HUES48 (cell line): ENCODE results near the gene CD300LG.
"Not testable (repeated sequence)": the region's sequence is repeated elsewhere in the genome, so short reads cannot be mapped to it uniquely, and the experiment has no call there.

Experiments
- H3K27ac ChIP-seq: one replicate; pipeline ENCODE4 v1.7.0; 2013; ENCODE audit warnings: low read depth, low read length, inconsistent platforms
- H3K27me3 ChIP-seq: 2 replicates; pipeline ENCODE4 v1.6.1; 2013; ENCODE audit warnings: mild to moderate bottlenecking, low read length; ENCODE audit not compliant: control insufficient read depth, insufficient read depth
- H3K36me3 ChIP-seq: 2 replicates; pipeline ENCODE4 v1.6.1; 2013; ENCODE audit warnings: low read length; ENCODE audit not compliant: control insufficient read depth, insufficient read depth
- H3K4me1 ChIP-seq: 2 replicates; pipeline ENCODE4 v1.6.1; 2013; ENCODE audit warnings: mild to moderate bottlenecking, low read length; ENCODE audit not compliant: control insufficient read depth, insufficient read depth
- H3K4me3 ChIP-seq: 2 replicates; pipeline ENCODE4 v1.5.1; 2013; ENCODE audit warnings: mild to moderate bottlenecking, low read depth, low read length
- H3K9ac ChIP-seq: 2 replicates; pipeline ENCODE4 v1.6.1; 2013; ENCODE audit warnings: mild to moderate bottlenecking, low read depth, low read length, moderate library complexity
- H3K9me3 ChIP-seq: 2 replicates; pipeline ENCODE4 v1.6.1; 2013; ENCODE audit warnings: low read length; ENCODE audit not compliant: control insufficient read depth, insufficient read depth

CD300LG gene

GRCh38 chr17:43840814-43841213, 6.2 kb upstream of the CD300LG start:
- Histone ChIP-seq H3K9ac (no peak overlapping the region), H3K36me3 (no peaks in the 10 kb centered on the region), H3K27me3 (no peaks in the 10 kb centered on the region), H3K4me1 (0 out of 2 replicates have a peak, but pooled peaks cover under 1% of the 10 kb centered on the region), H3K4me3 (no peak overlapping the region), H3K27ac (no peak overlapping the region), H3K9me3 (no peaks in the 10 kb centered on the region)

GRCh38 chr17:43841282-43841681, 5.7 kb upstream of the CD300LG start:
- Histone ChIP-seq H3K9me3 (no peaks in the 10 kb centered on the region), H3K4me1 (0 out of 2 replicates have a peak, but pooled peaks cover 3% of the 10 kb centered on the region), H3K36me3 (no peaks in the 10 kb centered on the region), H3K27me3 (no peaks in the 10 kb centered on the region), H3K9ac (no peak overlapping the region), H3K27ac (no peak overlapping the region), H3K4me3 (no peak overlapping the region)

- H3K4me1 ChIP-seq, result peaks cover 11% of the 10 kb centered on the region
- H3K36me3 ChIP-seq, H3K9me3 ChIP-seq, H3K27me3 ChIP-seq, H3K9ac ChIP-seq, H3K4me3 ChIP-seq, H3K27ac ChIP-seq: not testable (repeated sequence)
These were observed 4.6 kb upstream of the CD300LG start for GRCh38 chr17:43842091-43842974.

GRCh38 chr17:43842975-43843325, 4.0 kb upstream of the CD300LG start:
- Histone ChIP-seq H3K27me3 (no peaks in the 10 kb centered on the region), H3K36me3 (no peaks in the 10 kb centered on the region), H3K27ac (no peak overlapping the region), H3K4me3 (no peak overlapping the region), H3K9me3 (no peaks in the 10 kb centered on the region), H3K9ac (no peak overlapping the region), H3K4me1 (peaks cover 11% of the 10 kb centered on the region)

- Histone ChIP-seq H3K9ac (no peak overlapping the region), H3K27ac (no peak overlapping the region), H3K4me1 (peaks cover 11% of the 10 kb centered on the region), H3K4me3 (no peak overlapping the region), H3K9me3 (no peaks in the 10 kb centered on the region), H3K27me3 (no peaks in the 10 kb centered on the region), H3K36me3 (no peaks in the 10 kb centered on the region)
These were observed 2.7 kb upstream of the CD300LG start for GRCh38 chr17:43844241-43844640.

- H3K9ac ChIP-seq, result no peak overlapping the region
- H3K4me3 ChIP-seq, result no peak overlapping the region
- peaks cover 11% of the 10 kb centered on the region for H3K4me1 ChIP-seq
- H3K27me3 ChIP-seq, result no peaks in the 10 kb centered on the region
- H3K27ac ChIP-seq, result no peak overlapping the region
- no peaks in the 10 kb centered on the region for H3K36me3 ChIP-seq
- no peaks in the 10 kb centered on the region for H3K9me3 ChIP-seq
These were observed 1.2 kb upstream of the CD300LG start for GRCh38 chr17:43845766-43846165.

- peaks cover 11% of the 10 kb centered on the region for H3K4me1 ChIP-seq
- no peaks in the 10 kb centered on the region for H3K36me3 ChIP-seq
- H3K9ac ChIP-seq, result no peak overlapping the region
- no peak overlapping the region for H3K27ac ChIP-seq
- no peak overlapping the region for H3K4me3 ChIP-seq
- no peaks in the 10 kb centered on the region for H3K27me3 ChIP-seq
- no peaks in the 10 kb centered on the region for H3K9me3 ChIP-seq
These were observed 709 bp upstream of the CD300LG start for GRCh38 chr17:43846221-43846712.

GRCh38 chr17:43848601-43849000, 1.6 kb downstream of the CD300LG start:
- Histone ChIP-seq H3K27me3 (no peaks in the 10 kb centered on the region), H3K4me1 (peaks cover 11% of the 10 kb centered on the region), H3K36me3 (no peaks in the 10 kb centered on the region), H3K9me3 (no peaks in the 10 kb centered on the region), H3K4me3 (no peak overlapping the region), H3K27ac (no peak overlapping the region), H3K9ac (no peak overlapping the region)

- H3K9me3 ChIP-seq, result no peaks in the 10 kb centered on the region
- H3K9ac ChIP-seq, result no peak overlapping the region
- H3K27ac ChIP-seq, result no peak overlapping the region
- H3K4me1 ChIP-seq, result peaks cover 11% of the 10 kb centered on the region
- no peak overlapping the region for H3K4me3 ChIP-seq
- no peaks in the 10 kb centered on the region for H3K36me3 ChIP-seq
- H3K27me3 ChIP-seq, result no peaks in the 10 kb centered on the region
These were observed 2.1 kb downstream of the CD300LG start for GRCh38 chr17:43849116-43849515.

GRCh38 chr17:43852571-43852970, 5.6 kb downstream of the CD300LG start:
- no peaks in the 10 kb centered on the region for H3K9me3 ChIP-seq
- no peaks in the 10 kb centered on the region for H3K4me1 ChIP-seq
- no peaks in the 10 kb centered on the region for H3K27me3 ChIP-seq
- no peaks in the 10 kb centered on the region for H3K36me3 ChIP-seq
- H3K9ac ChIP-seq, result no peak overlapping the region
- H3K27ac ChIP-seq, result no peak overlapping the region
- H3K4me3 ChIP-seq, result no peak overlapping the region

- no peaks in the 10 kb centered on the region for H3K9me3 ChIP-seq
- no peak overlapping the region for H3K27ac ChIP-seq
- H3K4me1 ChIP-seq, result no peaks in the 10 kb centered on the region
- no peak overlapping the region for H3K9ac ChIP-seq
- no peaks in the 10 kb centered on the region for H3K36me3 ChIP-seq
- H3K27me3 ChIP-seq, result no peaks in the 10 kb centered on the region
- no peak overlapping the region for H3K4me3 ChIP-seq
These were observed 6.6 kb downstream of the CD300LG start for GRCh38 chr17:43853546-43853945.
